K562 (cell line): ENCODE measurements around the gene RNF114. TPM values are rescaled to one million over a fixed set of nuclear protein-coding genes. Genes with fewer than 3 reads are reported as not detected.

Source experiments
- ATAC-seq: fragments of 200-7000 bp; cut with Tn5 transposase; 3 replicates; pipeline ENCODE4 v1.9.1; 2020; ENCODE audit warnings: moderate library complexity
- BruUV-seq: library from RNA; stranded (reverse); fragments of 400-500 nt; replicated peaks from 2 replicates; lab custom pipeline; 2021; lab: Mats Ljungman, UMichigan
- CTCF ChIA-PET: fragments of 300-600 bp; formaldehyde crosslinking; extraction: SDS; loops from one replicate; lab custom pipeline; 2021; ENCODE audit warnings: low intra/inter-chr PET ratio; lab: Yijun Ruan, JAX
- POLR2A ChIA-PET: fragments of 300-600, 350-650 bp; sonication (Branson Sonifier 250); formaldehyde crosslinking; extraction: SDS; loops from one replicate; lab custom pipeline; 2021; ENCODE audit warnings: antibody characterized with exemption, inconsistent platforms; lab: Yijun Ruan, JAX
- DNase-seq, 4 experiments: peaks; one replicate each; pipeline versions ENCODE4 v3.0.0 to v3.0.0-alpha.2; 2011 to 2018; ENCODE audit warnings: low spot score in 3 of 4, mixed read lengths in 3 of 4; ENCODE audit errors: extremely low read depth in 1 of 4
- FAIRE-seq: peaks from 2 replicates; lab custom pipeline; 2011; peaks lifted over from hg19 to GRCh38; lab: Jason Lieb, UNC
- H2AFZ ChIP-seq: 2 replicates; pipeline ENCODE4 v1.6.0; 2011; ENCODE audit warnings: low read depth, low read length, control low read depth, inconsistent platforms
- H3K27ac ChIP-seq: fragments of 200-600 bp; 3 replicates; pipeline ENCODE4 v1.8.0; 2011; ENCODE audit warnings: low read depth, mild to moderate bottlenecking, control low read depth, inconsistent platforms, low read length, moderate library complexity, mixed read lengths; ENCODE audit errors: extremely low read depth
- H3K27me3 ChIP-seq, 2 experiments: fragments of 300-600 bp in 1 of 2; 2 replicates in 1 of 2; 3 replicates in 1 of 2; pipeline versions ENCODE4 v1.6.0 to v1.8.0; 2011; ENCODE audit warnings: inconsistent platforms in 2 of 2, low read length in 2 of 2, mild to moderate bottlenecking in 1 of 2, mixed read lengths in 1 of 2, moderate library complexity in 1 of 2; ENCODE audit not compliant: control insufficient read depth in 2 of 2, insufficient read depth in 2 of 2
- H3K36me3 ChIP-seq: fragments of 300-600 bp; 3 replicates; pipeline ENCODE4 v1.8.0; 2011; ENCODE audit warnings: mild to moderate bottlenecking, low read length, inconsistent platforms; ENCODE audit not compliant: control insufficient read depth, insufficient read depth
- H3K4me1 ChIP-seq, 2 experiments: fragments of 200-600 bp in 1 of 2; replicated peaks in 1 of 2; 2 replicates in 1 of 2; 3 replicates in 1 of 2; pipeline versions ENCODE4 v1.5.1 to v1.8.0; 2011; ENCODE audit warnings: inconsistent platforms in 2 of 2, low read length in 2 of 2, mild to moderate bottlenecking in 1 of 2, mixed read lengths in 1 of 2, moderate library complexity in 1 of 2; ENCODE audit not compliant: control insufficient read depth in 2 of 2, insufficient read depth in 2 of 2
- H3K4me2 ChIP-seq: 2 replicates; pipeline ENCODE4 v1.6.1; 2011; ENCODE audit warnings: low read length, control low read depth, inconsistent platforms, mixed read lengths; ENCODE audit not compliant: insufficient read depth
- H3K4me3 ChIP-seq: fragments of 200-600 bp; sonication (generic), shearing (Covaris generic); 2 replicates; pipeline ENCODE4 v1.5.1; 2016; ENCODE audit warnings: control low read depth, inconsistent platforms
- H3K79me2 ChIP-seq: fragments of 200-600 bp; 3 replicates; pipeline ENCODE4 v1.8.0; 2011; ENCODE audit warnings: low read length, inconsistent platforms; ENCODE audit not compliant: control insufficient read depth, insufficient read depth
- H3K9ac ChIP-seq, 2 experiments: 2 replicates each; pipeline versions ENCODE4 v1.6.0 to v1.6.1; 2011; ENCODE audit warnings: low read depth in 2 of 2, low read length in 2 of 2, control low read depth in 1 of 2, inconsistent platforms in 1 of 2, mild to moderate bottlenecking in 1 of 2, mixed read lengths in 1 of 2; ENCODE audit not compliant: insufficient read depth in 1 of 2
- H3K9me1 ChIP-seq: one replicate; pipeline ENCODE4 v1.6.0; 2011; ENCODE audit warnings: inconsistent platforms, mild to moderate bottlenecking, low read length, moderate library complexity; ENCODE audit not compliant: control insufficient read depth, insufficient read depth
- H3K9me3 ChIP-seq: replicated peaks from 2 replicates; pipeline ENCODE4 v1.5.1; 2011; ENCODE audit warnings: low read depth, low read length, inconsistent platforms; ENCODE audit not compliant: control insufficient read depth, insufficient read depth
- H4K20me1 ChIP-seq: replicated peaks from 2 replicates; pipeline ENCODE4 v1.6.1; 2011; ENCODE audit warnings: low read length, inconsistent platforms, mixed read lengths; ENCODE audit not compliant: control insufficient read depth, insufficient read depth
- ATF7 ChIP-seq: fragments of 450-650 bp; IDR thresholded peaks from 2 replicates; pipeline ENCODE4 v1.7.1; 2014; ENCODE audit warnings: mild to moderate bottlenecking, moderate library complexity
- HLTF ChIP-seq: fragments of 450-650 bp; IDR thresholded peaks from 2 replicates; pipeline ENCODE4 v1.6.1; 2016
- TAF15 ChIP-seq: fragments of 200-400 bp; formaldehyde crosslinking; IDR thresholded peaks from 2 replicates; pipeline ENCODE4 v1.6.1; 2017; ENCODE audit warnings: mild to moderate bottlenecking, low read depth, low read length, moderate library complexity
- ZBED1 ChIP-seq: IDR thresholded peaks from 2 replicates; pipeline ENCODE4 v1.6.1; 2014
- ZNF224 ChIP-seq: sonication (generic); formaldehyde crosslinking; IDR thresholded peaks from 2 replicates; pipeline ENCODE4 v1.8.0; 2022; ENCODE audit warnings: mild to moderate bottlenecking, missing genetic modification reagents
- ZNF324 ChIP-seq: fragments of 250-450 bp; sonication (Bioruptor Pico); IDR thresholded peaks from 2 replicates; pipeline ENCODE4 v1.4.0; 2020; ENCODE audit warnings: mild to moderate bottlenecking
- ZNF444 ChIP-seq: fragments of 250-450 bp; sonication (Bioruptor Pico); IDR thresholded peaks from 2 replicates; pipeline ENCODE4 v1.4.0; 2020; ENCODE audit warnings: mild to moderate bottlenecking, moderate library complexity
- ZNF589 ChIP-seq: fragments of 200-800 bp; sonication (Bioruptor generic); IDR thresholded peaks from 2 replicates; pipeline ENCODE4 v1.6.1; 2016; ENCODE audit warnings: low read depth, missing genetic modification characterization, missing compliant biosample characterization
- WGBS: fragments of 100-300 bp; shearing (Covaris generic); methylation state at CpG from one replicate; pipeline ENCODE4 v1.1.6; 2016; ENCODE audit warnings: low coverage, mixed read lengths; ENCODE audit not compliant: insufficient coverage; ENCODE audit errors: missing lambda C conversion rate; 5-methylcytosine and 5-hydroxymethylcytosine counted together
- in situ Hi-C: fragments of 300-500 bp; cut with MboI; formaldehyde crosslinking; loops from 4 replicates; pipeline ENCODE4 v1.15.0; 2018; ENCODE audit warnings: inconsistent platforms, mixed read lengths
- intact Hi-C: fragments of 100-400 bp; cut with micrococcal nuclease; formaldehyde crosslinking; loops from 2 replicates; pipeline ENCODE4 v1.14.2; 2022
- polyA plus RNA-seq, 8 experiments: library from polyadenylated mRNA; depleted of rRNA in 4 of 8; stranded (reverse) in 5 of 8; unstranded in 3 of 8; fragments of >200 nt; fragmentation: Nextera tagmentation in 2 of 8; fragmentation: Illumina TruSeq in 1 of 8; extraction: Ambion mirVana in 2 of 8; extraction: Trizol in 1 of 8; gene quantifications; 2 replicates each; pipeline versions ENCODE4 v1.2.1 to v1.2.3, GENCODE V29; 2011 to 2014; ENCODE audit warnings: inconsistent platforms in 1 of 8, missing spikeins in 1 of 8
- total RNA-seq, 7 experiments: library from RNA; depleted of rRNA in 6 of 7; stranded (reverse); fragments of >200 nt in 6 of 7; fragmentation: Illumina TruSeq in 2 of 7; extraction: Trizol in 2 of 7; gene quantifications; 2 replicates each; pipeline versions ENCODE4 v1.2.1 to v1.2.3, GENCODE V29; 2011 to 2021; ENCODE audit warnings: low replicate concordance in 1 of 7
- TF ChIP-seq, protein P1 (sequence below): fragments of 450-650 bp; IDR thresholded peaks from 2 replicates; pipeline ENCODE4 v1.6.1; 2016; ENCODE audit warnings: missing biosample characterization, missing genetic modification characterization
- TF ChIP-seq, protein P2 (sequence below): fragments of 250-450 bp; sonication (Bioruptor Pico); IDR thresholded peaks from 2 replicates; pipeline ENCODE4 v1.8.0; 2021; ENCODE audit warnings: moderate library complexity, mild to moderate bottlenecking, inconsistent platforms
- TF ChIP-seq, protein P3 (sequence below), 2 experiments: fragments of 450-650 bp in 1 of 2; sonication (generic) in 1 of 2; formaldehyde crosslinking in 1 of 2; IDR thresholded peaks; 2 replicates each; pipeline versions ENCODE4 v1.7.1 to v1.9.0; 2016 to 2022; ENCODE audit warnings: inconsistent platforms in 1 of 2, mild to moderate bottlenecking in 1 of 2, missing genetic modification reagents in 1 of 2

RNF114 gene
- total and polyA plus RNA-seq, 9 of the 15 experiments (the other 6 are each of a cell fraction or from before 2014, with no cell fraction given): 38.6 to 111 (median 62.6) TPM

DNA sequence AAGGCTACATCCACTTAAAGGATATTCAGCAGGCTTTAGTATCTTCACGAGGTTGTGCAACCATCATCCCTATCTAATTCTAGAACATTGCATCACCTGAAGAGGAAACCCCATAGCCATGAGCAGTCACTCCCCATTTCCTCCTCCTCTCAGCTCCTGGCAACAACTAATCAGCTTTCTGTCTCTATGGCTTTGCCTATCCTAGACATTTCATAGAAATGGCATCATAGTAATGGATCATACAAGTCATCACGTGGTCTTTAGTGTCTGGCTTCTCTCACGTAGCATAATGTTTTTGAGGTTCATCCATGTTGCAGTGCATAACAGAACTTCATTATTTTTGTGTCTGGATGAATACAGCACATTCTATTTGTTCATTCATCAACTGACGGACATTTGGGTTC is 67.1 kb downstream of the RNF114 start:
- ATAC-seq (peak; percentile 72), FAIRE-seq (peak; percentile 37), DNase-seq (no peak)
- ChIA-PET POLR2A (interaction anchor here (2.3 kb wide), 1 partner anchor 15 kb away, joined by 9 read pairs; no protein-coding TSS in a partner anchor), CTCF (interaction anchor here (0.7 kb wide), 1 partner anchor 105 kb away, joined by 3 read pairs; no protein-coding TSS in a partner anchor)
- WGBS: 32% methylated on average over 4 of the region's 4 CpGs
- Histone ChIP-seq H4K20me1 (no peaks in the 10 kb centered on the region), H3K4me3 (no peak overlapping the region), H2AFZ (no peak overlapping the region), H3K9me3 (no peaks in the 10 kb centered on the region), H3K4me2 (no peak overlapping the region), H3K27me3 (no peaks in the 10 kb centered on the region), H3K9me1 (no peaks in the 10 kb centered on the region), H3K27ac (no peak overlapping the region), H3K79me2 (no peaks in the 10 kb centered on the region), H3K36me3 (no peaks in the 10 kb centered on the region), H3K4me1 (peaks cover 3 to 7% of the 10 kb centered on the region in 2 experiments; a peak in 3 of 5 replicates), H3K9ac (no peak overlapping the region)
- intact Hi-C loops: no loop called here
- in situ Hi-C loops: no loop called here
- no TSS peak for BruUV-seq
- TF ChIP-seq ATF7 (peak; percentile 76), TAF15 (no peak), HLTF (no peak), ZNF324 (CRISPR knock-in tag) (no peak), ZBED1 (no peak), ZNF589 (no peak), ZNF444 (no peak), ZNF224 (CRISPR knock-in tag) (no peak)
- TF ChIP-seq, protein P1, sequence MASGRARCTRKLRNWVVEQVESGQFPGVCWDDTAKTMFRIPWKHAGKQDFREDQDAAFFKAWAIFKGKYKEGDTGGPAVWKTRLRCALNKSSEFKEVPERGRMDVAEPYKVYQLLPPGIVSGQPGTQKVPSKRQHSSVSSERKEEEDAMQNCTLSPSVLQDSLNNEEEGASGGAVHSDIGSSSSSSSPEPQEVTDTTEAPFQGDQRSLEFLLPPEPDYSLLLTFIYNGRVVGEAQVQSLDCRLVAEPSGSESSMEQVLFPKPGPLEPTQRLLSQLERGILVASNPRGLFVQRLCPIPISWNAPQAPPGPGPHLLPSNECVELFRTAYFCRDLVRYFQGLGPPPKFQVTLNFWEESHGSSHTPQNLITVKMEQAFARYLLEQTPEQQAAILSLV (tag): 0 out of 2 replicates have a peak, but pooled peaks have one; percentile 43
- TF ChIP-seq, protein P2, sequence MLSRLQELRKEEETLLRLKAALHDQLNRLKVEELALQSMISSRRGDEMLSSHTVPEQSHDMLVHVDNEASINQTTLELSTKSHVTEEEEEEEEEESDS: no peak
- TF ChIP-seq, protein P3, sequence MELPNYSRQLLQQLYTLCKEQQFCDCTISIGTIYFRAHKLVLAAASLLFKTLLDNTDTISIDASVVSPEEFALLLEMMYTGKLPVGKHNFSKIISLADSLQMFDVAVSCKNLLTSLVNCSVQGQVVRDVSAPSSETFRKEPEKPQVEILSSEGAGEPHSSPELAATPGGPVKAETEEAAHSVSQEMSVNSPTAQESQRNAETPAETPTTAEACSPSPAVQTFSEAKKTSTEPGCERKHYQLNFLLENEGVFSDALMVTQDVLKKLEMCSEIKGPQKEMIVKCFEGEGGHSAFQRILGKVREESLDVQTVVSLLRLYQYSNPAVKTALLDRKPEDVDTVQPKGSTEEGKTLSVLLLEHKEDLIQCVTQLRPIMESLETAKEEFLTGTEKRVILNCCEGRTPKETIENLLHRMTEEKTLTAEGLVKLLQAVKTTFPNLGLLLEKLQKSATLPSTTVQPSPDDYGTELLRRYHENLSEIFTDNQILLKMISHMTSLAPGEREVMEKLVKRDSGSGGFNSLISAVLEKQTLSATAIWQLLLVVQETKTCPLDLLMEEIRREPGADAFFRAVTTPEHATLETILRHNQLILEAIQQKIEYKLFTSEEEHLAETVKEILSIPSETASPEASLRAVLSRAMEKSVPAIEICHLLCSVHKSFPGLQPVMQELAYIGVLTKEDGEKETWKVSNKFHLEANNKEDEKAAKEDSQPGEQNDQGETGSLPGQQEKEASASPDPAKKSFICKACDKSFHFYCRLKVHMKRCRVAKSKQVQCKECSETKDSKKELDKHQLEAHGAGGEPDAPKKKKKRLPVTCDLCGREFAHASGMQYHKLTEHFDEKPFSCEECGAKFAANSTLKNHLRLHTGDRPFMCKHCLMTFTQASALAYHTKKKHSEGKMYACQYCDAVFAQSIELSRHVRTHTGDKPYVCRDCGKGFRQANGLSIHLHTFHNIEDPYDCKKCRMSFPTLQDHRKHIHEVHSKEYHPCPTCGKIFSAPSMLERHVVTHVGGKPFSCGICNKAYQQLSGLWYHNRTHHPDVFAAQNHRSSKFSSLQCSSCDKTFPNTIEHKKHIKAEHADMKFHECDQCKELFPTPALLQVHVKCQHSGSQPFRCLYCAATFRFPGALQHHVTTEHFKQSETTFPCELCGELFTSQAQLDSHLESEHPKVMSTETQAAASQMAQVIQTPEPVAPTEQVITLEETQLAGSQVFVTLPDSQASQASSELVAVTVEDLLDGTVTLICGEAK (IDR thresholded peaks at IDR 0.05): no peak
- TF ChIP-seq, protein P3 (CRISPR knock-in tag; IDR thresholded peaks at IDR 0.05): no peak
